C4-2B (cell line): ENCODE data around the gene SLC19A2.

Experiments
- H3K27ac ChIP-seq: fragments of 450-650 bp; 2 replicates; pipeline ENCODE4 v1.5.1; 2017
- ZFX ChIP-seq: fragments of 450-650 bp; IDR thresholded peaks from 2 replicates; pipeline ENCODE4 v1.6.1; 2017
- TF ChIP-seq, protein P1 (sequence below): fragments of 450-650 bp; conservative IDR thresholded peaks from 2 replicates; pipeline ENCODE4 v1.5.1; 2017; ENCODE audit warnings: mild to moderate bottlenecking

Gene SLC19A2

DNA sequence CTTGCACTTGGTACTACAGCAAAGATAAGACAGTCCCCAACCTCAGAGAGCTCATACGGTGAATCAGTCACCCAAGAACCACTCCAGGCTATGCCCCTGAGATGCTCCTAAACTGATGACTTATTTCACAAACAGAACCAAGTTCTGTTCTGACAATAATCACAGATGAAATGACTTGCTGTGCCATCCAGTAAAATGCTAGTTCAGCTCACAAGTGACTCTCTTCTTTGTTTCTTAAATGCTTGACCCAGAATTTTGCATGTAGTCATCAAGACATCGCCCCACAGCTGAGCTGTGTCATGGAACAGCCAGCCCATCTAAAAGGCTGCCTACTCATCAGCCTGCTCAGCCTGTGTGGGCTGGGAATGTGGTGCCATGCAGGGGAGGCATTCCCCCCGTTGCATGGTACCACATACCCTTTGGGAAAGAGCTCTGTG is 6.1 kb upstream of the SLC19A2 start:
- H3K27ac ChIP-seq = no peak overlapping the region
- TF ChIP-seq, protein P1, sequence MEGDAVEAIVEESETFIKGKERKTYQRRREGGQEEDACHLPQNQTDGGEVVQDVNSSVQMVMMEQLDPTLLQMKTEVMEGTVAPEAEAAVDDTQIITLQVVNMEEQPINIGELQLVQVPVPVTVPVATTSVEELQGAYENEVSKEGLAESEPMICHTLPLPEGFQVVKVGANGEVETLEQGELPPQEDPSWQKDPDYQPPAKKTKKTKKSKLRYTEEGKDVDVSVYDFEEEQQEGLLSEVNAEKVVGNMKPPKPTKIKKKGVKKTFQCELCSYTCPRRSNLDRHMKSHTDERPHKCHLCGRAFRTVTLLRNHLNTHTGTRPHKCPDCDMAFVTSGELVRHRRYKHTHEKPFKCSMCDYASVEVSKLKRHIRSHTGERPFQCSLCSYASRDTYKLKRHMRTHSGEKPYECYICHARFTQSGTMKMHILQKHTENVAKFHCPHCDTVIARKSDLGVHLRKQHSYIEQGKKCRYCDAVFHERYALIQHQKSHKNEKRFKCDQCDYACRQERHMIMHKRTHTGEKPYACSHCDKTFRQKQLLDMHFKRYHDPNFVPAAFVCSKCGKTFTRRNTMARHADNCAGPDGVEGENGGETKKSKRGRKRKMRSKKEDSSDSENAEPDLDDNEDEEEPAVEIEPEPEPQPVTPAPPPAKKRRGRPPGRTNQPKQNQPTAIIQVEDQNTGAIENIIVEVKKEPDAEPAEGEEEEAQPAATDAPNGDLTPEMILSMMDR = no peak
- no peak for TF ChIP-seq ZFX

GRCh38 chr1:169488157-169488556 is 2.4 kb upstream of the SLC19A2 start:
- TF ChIP-seq ZFX = no peak
- TF ChIP-seq, protein P1 = no peak
- no peak overlapping the region for H3K27ac ChIP-seq

DNA sequence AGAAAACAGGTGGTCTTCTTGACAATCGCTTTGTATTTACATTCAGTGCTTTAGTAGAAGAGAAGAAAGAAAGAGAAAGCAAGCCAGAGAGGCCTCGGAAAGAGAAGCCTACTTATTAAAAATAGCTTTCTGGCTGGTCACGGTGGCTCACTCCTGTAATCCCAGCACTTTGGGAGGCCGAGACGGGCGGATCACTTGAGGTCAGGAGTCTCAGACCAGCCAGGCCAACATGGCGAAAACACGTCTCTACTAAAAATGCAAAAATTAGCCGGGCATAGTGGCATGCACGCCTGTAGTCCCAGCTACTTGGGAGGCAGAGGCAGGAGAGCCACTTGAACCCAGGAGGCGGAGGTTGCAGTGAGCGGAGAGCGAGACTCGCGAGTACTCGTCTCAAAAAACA is 1.8 kb upstream of the SLC19A2 start:
- H3K27ac ChIP-seq = no peak overlapping the region

GRCh38 chr1:169487133-169487532 is 1.4 kb upstream of the SLC19A2 start:
- no peak overlapping the region for H3K27ac ChIP-seq
- TF ChIP-seq ZFX = no peak
- TF ChIP-seq, protein P1 = no peak

More for the DNA sequence above, 1.8 kb upstream of the SLC19A2 start:
- TF ChIP-seq, protein P1 = no peak
- no peak for TF ChIP-seq ZFX

- TF ChIP-seq, protein P1 = no peak
- no peak for TF ChIP-seq ZFX
- peak overlapping the region; percentile 86 for H3K27ac ChIP-seq
Observed at GRCh38 chr1:169486281-169487051, 722 bp upstream of the SLC19A2 start.

- H3K27ac ChIP-seq = peak overlapping the region; percentile 86
- TF ChIP-seq, protein P1 = no peak
- TF ChIP-seq ZFX = no peak
Observed at GRCh38 chr1:169484683-169485430, 887 bp downstream of the SLC19A2 start.

- TF ChIP-seq, protein P1 = no peak
- no peak for TF ChIP-seq ZFX
- H3K27ac ChIP-seq = no peak overlapping the region
Observed at GRCh38 chr1:169484101-169484500, 1.6 kb downstream of the SLC19A2 start.
